ENCODE measurements around the gene CLEC6A. TPM values are rescaled to one million over a fixed set of nuclear protein-coding genes. Genes with fewer than 3 reads are reported as not detected.

Gene CLEC6A
- total and polyA plus RNA-seq, 7 donors, result not detected

DNA sequence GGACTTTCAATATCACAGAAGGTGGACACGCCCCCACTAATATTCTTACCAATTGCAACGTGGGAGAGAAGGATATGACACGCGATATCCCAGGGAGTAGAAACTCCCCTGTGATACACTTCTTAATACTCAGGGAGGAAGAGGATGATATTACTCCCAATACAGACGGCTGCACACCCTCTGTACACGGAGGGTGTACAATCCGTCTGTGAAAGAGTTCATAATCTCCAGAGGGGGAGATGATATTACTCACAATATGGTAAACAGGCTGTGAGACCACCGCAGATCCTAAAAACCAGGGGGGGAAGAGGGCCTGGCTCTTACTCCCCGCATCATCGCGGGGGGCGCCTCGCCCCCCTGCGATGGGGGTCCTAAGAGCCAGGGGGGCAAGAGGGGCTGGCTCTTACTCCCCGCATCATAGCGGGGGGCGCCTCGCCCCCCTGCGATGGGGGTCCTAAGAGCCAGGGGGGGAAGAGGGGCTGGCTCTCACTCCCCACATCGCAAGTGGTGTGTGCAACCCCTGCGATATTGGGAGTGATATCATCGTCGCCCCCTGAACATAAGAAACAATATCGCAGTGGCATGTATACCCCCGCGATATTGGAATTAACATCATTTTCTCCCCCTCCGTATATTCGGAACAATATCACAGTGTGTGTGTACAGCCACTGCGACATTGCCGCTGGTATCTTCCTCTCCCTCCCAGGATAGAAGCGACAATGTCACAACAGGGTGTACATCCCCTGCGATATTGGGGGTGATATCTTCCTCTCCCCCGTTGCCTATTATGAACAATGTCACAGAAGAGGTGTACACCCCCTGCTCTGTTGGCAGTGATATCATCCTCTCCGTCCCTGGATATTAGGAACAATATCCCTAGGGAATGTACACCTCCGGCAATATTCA, 8.9 kb upstream of the CLEC6A start:
- no peaks in the 10 kb centered on the region for H3K27me3 ChIP-seq (ENCODE audit: insufficient read depth in 3 of 3, low read length in 2 of 3)
- H3K4me3 ChIP-seq, result no peak overlapping the region
- H3K9me3 ChIP-seq, result no peaks in the 10 kb centered on the region
- 84 to 86% (median 85%) methylated on average over 30 to 35 of the region's 35 CpGs for WGBS, 3 donors
- no peaks in the 10 kb centered on the region for H3K4me1 ChIP-seq
- no peak for ATAC-seq
- TF ChIP-seq, protein P1, sequence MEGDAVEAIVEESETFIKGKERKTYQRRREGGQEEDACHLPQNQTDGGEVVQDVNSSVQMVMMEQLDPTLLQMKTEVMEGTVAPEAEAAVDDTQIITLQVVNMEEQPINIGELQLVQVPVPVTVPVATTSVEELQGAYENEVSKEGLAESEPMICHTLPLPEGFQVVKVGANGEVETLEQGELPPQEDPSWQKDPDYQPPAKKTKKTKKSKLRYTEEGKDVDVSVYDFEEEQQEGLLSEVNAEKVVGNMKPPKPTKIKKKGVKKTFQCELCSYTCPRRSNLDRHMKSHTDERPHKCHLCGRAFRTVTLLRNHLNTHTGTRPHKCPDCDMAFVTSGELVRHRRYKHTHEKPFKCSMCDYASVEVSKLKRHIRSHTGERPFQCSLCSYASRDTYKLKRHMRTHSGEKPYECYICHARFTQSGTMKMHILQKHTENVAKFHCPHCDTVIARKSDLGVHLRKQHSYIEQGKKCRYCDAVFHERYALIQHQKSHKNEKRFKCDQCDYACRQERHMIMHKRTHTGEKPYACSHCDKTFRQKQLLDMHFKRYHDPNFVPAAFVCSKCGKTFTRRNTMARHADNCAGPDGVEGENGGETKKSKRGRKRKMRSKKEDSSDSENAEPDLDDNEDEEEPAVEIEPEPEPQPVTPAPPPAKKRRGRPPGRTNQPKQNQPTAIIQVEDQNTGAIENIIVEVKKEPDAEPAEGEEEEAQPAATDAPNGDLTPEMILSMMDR (IDR thresholded peaks at IDR 0.05), result no peak
- intact Hi-C loops (cut with DNase I), result no loop called here
- DNase-seq, result no peak
- no peak overlapping the region for H3K27ac ChIP-seq
- H3K36me3 ChIP-seq (ENCODE audit: insufficient read depth in 1 of 2, low read depth in 1 of 2), result no peaks in the 10 kb centered on the region

DNA sequence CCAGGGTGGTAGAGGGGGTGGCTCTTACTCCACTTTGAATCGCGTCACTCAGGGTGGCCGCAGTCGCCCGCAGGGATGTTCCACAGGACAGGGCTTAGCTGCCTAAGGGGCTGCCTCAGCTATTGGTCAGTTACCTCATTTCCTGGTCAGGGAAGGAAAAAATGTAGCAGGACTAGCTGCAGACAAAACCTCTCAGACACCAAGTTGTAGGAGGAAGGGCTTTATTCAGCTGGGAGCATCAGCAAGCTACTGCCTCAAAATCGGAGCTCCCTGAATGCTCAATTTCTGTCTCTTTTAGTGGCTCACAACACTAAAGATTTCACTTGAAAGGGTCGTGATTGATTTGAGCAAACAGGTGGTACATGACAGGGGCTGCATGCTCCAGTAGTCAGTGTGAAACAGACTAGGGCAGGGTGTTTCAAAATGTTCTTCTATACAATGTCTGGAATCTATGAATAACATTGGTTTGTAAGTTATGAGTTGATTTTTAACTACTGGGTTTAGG, 6.4 kb upstream of the CLEC6A start:
- TF ChIP-seq, protein P1 (IDR thresholded peaks at IDR 0.05), result no peak
- Histone ChIP-seq H3K4me3 (no peak overlapping the region), H3K9me3 (no peaks in the 10 kb centered on the region), H3K27me3 (ENCODE audit: insufficient read depth in 3 of 3, low read length in 2 of 3) (no peaks in the 10 kb centered on the region), H3K27ac (no peak overlapping the region), H3K4me1 (no peaks in the 10 kb centered on the region), H3K36me3 (ENCODE audit: insufficient read depth in 1 of 2, low read depth in 1 of 2) (no peaks in the 10 kb centered on the region)
- intact Hi-C loops (cut with DNase I), result no loop called here
- DNase-seq (no peak), ATAC-seq (no peak)
- WGBS, 3 donors, result 36 to 43% (median 36%) methylated on average over 7 of the region's 7 CpGs

DNA sequence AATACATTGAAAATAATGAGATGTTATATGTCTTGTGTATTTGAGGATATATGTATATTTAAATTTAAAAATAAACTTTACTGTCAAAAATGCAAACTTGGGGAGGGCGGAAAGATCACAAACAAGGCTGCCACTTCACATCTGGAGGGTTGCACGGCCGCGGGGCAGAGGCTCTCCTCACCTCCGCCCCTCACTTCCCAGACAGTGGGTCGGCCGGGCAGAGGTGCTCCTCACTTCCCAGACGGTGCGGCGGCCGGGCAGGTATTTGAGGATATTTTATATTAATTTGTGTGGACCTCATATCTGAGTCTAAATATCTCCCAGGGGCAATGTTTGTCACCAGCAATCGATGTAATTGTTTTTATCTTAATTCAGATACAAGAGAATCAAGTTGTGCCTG, 3.7 kb upstream of the CLEC6A start:
- no peak overlapping the region for H3K27ac ChIP-seq
- ATAC-seq (no peak), DNase-seq (no peak)
- intact Hi-C loops (cut with DNase I), result no loop called here
- H3K36me3 ChIP-seq (ENCODE audit: insufficient read depth in 1 of 2, low read depth in 1 of 2), result no peaks in the 10 kb centered on the region
- WGBS, 3 donors, result 92 to 94% (median 94%) methylated on average over 12 of the region's 12 CpGs
- no peak overlapping the region for H3K4me3 ChIP-seq
- no peaks in the 10 kb centered on the region for H3K27me3 ChIP-seq (ENCODE audit: insufficient read depth in 3 of 3, low read length in 2 of 3)
- no peaks in the 10 kb centered on the region for H3K4me1 ChIP-seq
- TF ChIP-seq, protein P1 (IDR thresholded peaks at IDR 0.05), result no peak
- no peaks in the 10 kb centered on the region for H3K9me3 ChIP-seq

DNA sequence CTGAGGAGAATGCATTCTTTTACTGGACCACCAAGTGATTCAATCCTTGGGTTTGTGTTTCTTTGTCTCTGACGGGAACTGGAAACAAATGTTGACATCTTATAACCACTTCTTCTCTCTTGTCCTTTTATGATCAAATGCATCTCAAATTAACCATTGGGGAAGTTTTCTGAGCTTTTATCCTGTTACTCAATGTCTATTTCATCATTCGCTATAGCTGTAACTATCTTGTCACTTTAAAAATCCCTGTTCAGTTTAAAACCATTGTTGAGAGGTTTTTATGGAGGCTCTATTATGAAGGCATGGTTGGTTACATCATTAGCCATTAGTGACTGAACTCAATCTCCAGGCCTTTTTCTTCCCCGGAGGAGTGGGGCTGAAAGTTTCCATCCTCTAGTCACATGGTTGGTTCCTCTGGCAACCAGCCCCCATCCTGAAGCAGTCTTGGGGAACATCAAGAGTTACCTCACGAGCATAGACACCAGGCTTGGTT, 2.7 kb upstream of the CLEC6A start:
- Histone ChIP-seq H3K9me3 (no peaks in the 10 kb centered on the region), H3K4me3 (no peak overlapping the region), H3K4me1 (no peaks in the 10 kb centered on the region), H3K27ac (no peak overlapping the region), H3K36me3 (ENCODE audit: insufficient read depth in 1 of 2, low read depth in 1 of 2) (no peaks in the 10 kb centered on the region), H3K27me3 (ENCODE audit: insufficient read depth in 3 of 3, low read length in 2 of 3) (peaks cover 0 to under 1% (median 0%) of the 10 kb centered on the region in 3 donors)
- ATAC-seq (no peak), DNase-seq (no peak)
- TF ChIP-seq, protein P1 (IDR thresholded peaks at IDR 0.05), result no peak
- 51 to 63% (median 53%) methylated on average over 4 of the region's 4 CpGs for WGBS, 3 donors
- intact Hi-C loops (cut with DNase I), result no loop called here

All from psoas muscle (tissue), 8 donors.